ENCODE results near the gene HTRA2. TPM values are rescaled to one million over a fixed set of nuclear protein-coding genes. Genes with fewer than 3 reads are reported as not detected.

Gene HTRA2
- total RNA-seq, 4 donors from 2014 or later = 27.3 to 45.9 (median 37.5) TPM

- intact Hi-C loops (cut with DNase I) = no loop called here
- WGBS, 2 donors = 54 to 58% methylated on average over 7 of the region's 7 CpGs
Observed at GRCh38 chr2:74538881-74539339, 9.2 kb downstream of the HTRA2 start.

GRCh38 chr2:74540291-74540690, 10.6 kb downstream of the HTRA2 start:
- no peaks in the 10 kb centered on the region for H3K9me3 ChIP-seq

More at GRCh38 chr2:74538881-74539339, 9.2 kb downstream of the HTRA2 start:
- Histone ChIP-seq H3K27me3 (no peaks in the 10 kb centered on the region), H3K4me3 (replicated peaks in 1 of 3) (no peak overlapping the region), H3K4me1 (peaks cover 0 to 6% of the 10 kb centered on the region in 2 donors), H3K9me3 (no peaks in the 10 kb centered on the region), H3K36me3 (no peaks in the 10 kb centered on the region), H3K27ac (no peak overlapping the region)
- TF ChIP-seq POLR2A (IDR thresholded peaks at IDR 0.05) = no peak
- TF ChIP-seq, protein P1, sequence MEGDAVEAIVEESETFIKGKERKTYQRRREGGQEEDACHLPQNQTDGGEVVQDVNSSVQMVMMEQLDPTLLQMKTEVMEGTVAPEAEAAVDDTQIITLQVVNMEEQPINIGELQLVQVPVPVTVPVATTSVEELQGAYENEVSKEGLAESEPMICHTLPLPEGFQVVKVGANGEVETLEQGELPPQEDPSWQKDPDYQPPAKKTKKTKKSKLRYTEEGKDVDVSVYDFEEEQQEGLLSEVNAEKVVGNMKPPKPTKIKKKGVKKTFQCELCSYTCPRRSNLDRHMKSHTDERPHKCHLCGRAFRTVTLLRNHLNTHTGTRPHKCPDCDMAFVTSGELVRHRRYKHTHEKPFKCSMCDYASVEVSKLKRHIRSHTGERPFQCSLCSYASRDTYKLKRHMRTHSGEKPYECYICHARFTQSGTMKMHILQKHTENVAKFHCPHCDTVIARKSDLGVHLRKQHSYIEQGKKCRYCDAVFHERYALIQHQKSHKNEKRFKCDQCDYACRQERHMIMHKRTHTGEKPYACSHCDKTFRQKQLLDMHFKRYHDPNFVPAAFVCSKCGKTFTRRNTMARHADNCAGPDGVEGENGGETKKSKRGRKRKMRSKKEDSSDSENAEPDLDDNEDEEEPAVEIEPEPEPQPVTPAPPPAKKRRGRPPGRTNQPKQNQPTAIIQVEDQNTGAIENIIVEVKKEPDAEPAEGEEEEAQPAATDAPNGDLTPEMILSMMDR (IDR thresholded peaks at IDR 0.05) = no peak
- no peak for DNase-seq

DNA sequence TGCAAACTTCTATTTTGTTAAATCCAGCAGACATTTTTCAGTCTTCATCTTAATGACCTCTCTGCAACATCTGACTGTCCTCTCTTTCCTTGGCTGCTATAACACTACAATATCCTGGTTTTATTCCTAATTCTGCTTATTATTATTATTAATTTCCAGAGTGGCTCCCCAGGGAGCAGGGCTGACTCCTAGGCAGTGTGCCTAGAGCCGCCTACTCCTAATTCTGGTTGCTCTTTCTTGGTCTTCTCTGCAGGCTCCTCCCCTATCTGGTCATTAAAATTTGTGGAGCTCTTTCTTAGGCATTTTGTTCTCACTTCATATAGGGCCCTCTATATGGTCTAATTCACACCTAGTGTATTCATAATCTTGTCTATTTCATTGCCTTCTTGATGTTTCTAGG, 13.2 kb downstream of the HTRA2 start:
- 85 to 86% methylated on average over 1 of the region's 1 CpG for WGBS, 2 donors
- H3K27me3 ChIP-seq = no peaks in the 10 kb centered on the region

More at GRCh38 chr2:74540291-74540690, 10.6 kb downstream of the HTRA2 start:
- DNase-seq = no peak
- H3K27me3 ChIP-seq = no peaks in the 10 kb centered on the region
- H3K4me3 ChIP-seq (replicated peaks in 1 of 3) = no peak overlapping the region
- WGBS, 2 donors = 75 to 85% methylated on average over 5 of the region's 5 CpGs
- no peaks in the 10 kb centered on the region for H3K36me3 ChIP-seq
- no peak overlapping the region for H3K27ac ChIP-seq
- TF ChIP-seq, protein P1 (IDR thresholded peaks at IDR 0.05) = no peak
- peaks cover 0 to 6% of the 10 kb centered on the region in 2 donors for H3K4me1 ChIP-seq
- intact Hi-C loops (cut with DNase I) = no loop called here

DNA sequence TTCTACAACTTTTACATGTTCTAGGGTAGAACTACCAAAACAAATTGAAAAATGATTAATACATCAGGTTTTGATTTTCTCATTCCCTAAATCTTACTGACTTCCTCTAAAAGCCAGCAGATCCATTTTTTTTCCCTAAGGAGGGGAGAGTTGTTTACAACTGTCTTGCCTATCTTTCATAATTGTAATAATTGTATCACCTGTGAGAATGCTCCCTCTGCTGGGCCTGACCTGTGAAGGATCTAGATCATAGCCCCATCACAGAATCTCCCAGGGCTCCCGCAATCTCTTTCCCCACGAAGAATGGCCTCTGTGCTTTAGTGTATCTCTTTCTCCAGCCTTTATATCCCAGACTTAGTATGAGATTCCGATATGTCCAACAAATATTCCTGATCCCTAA, 14.9 kb downstream of the HTRA2 start:
- Histone ChIP-seq H3K4me3 (replicated peaks in 1 of 3) (no peak overlapping the region), H3K27me3 (no peaks in the 10 kb centered on the region), H3K36me3 (no peaks in the 10 kb centered on the region), H3K27ac (no peak overlapping the region), H3K4me1 (peaks cover 5 to 6% of the 10 kb centered on the region in 2 donors), H3K9me3 (no peaks in the 10 kb centered on the region)
- no peak for TF ChIP-seq POLR2A (IDR thresholded peaks at IDR 0.05)
- TF ChIP-seq, protein P1 (IDR thresholded peaks at IDR 0.05) = no peak
- intact Hi-C loops (cut with DNase I) = no loop called here
- DNase-seq = no peak
- 93 to 97% methylated on average over 3 of the region's 3 CpGs for WGBS, 2 donors

More for the DNA sequence above, 13.2 kb downstream of the HTRA2 start:
- H3K4me1 ChIP-seq = peaks cover 0 to 6% of the 10 kb centered on the region in 2 donors
- H3K4me3 ChIP-seq (replicated peaks in 1 of 3) = no peak overlapping the region
- DNase-seq = no peak
- H3K27ac ChIP-seq = no peak overlapping the region
- no peak for TF ChIP-seq POLR2A (IDR thresholded peaks at IDR 0.05)
- TF ChIP-seq, protein P1 (IDR thresholded peaks at IDR 0.05) = no peak
- H3K36me3 ChIP-seq = no peaks in the 10 kb centered on the region
- intact Hi-C loops (cut with DNase I) = no loop called here
- no peaks in the 10 kb centered on the region for H3K9me3 ChIP-seq

GRCh38 chr2:74546004-74546403, 16.3 kb downstream of the HTRA2 start:
- TF ChIP-seq, protein P1 (IDR thresholded peaks at IDR 0.05) = no peak
- Histone ChIP-seq H3K9me3 (no peaks in the 10 kb centered on the region), H3K36me3 (no peaks in the 10 kb centered on the region), H3K4me1 (peaks cover 7 to 8% of the 10 kb centered on the region in 2 donors), H3K4me3 (replicated peaks in 1 of 3) (no peak overlapping the region), H3K27me3 (no peaks in the 10 kb centered on the region), H3K27ac (no peak overlapping the region)
- intact Hi-C loops (cut with DNase I) = no loop called here
- WGBS, 2 donors = 72 to 82% methylated on average over 3 of the region's 3 CpGs
- no peak for DNase-seq
